Heart left ventricle (tissue), 13 donors: ENCODE results near the gene MYH6.

Source experiments
- CTCF ChIP-seq, 12 donors: fragments of 200-600 bp; sonication (generic) in 4 of 12; IDR thresholded peaks; one replicate each; pipeline versions ENCODE4 v1.5.0 to v1.8.0; 2018 to 2022; ENCODE audit warnings: antibody characterized with exemption in 12 of 12, mild to moderate bottlenecking in 5 of 12
- POLR2A ChIP-seq, 2 donors: fragments of 450-650 bp; IDR thresholded peaks; one replicate each; pipeline ENCODE4 v1.6.1; 2017; ENCODE audit warnings: antibody characterized with exemption in 2 of 2, mild to moderate bottlenecking in 2 of 2, moderate library complexity in 2 of 2
- donor health status: ischemic (EF 13 %, LVEDD 7.1; RV severe dilation, severe dysfunction).
- donor health status: DM: no; HTN: yes; CAD: no.
- donor health status: DM: no; HTN: no; CAD: no.
- donor health status: ischemic (EF 25% LVEDD 6.9; RV normal size, moderate dysfunction).
- donor health status: ischemic (EF 25% LVEDD 5.7; RV mildly dilated, moderate dysfunction).
- donor health status: ischemic (EF 35%, LVEDD 5.7; RV mildly dilated, moderate dysfunction).
- donor health status: nonischemic (EF 11% LVEDD 7.7; RV severe dilation, severe dysfunction).
- donor health status: DM: yes; HTN: yes; CAD: no.
- donor health status: PGD.
- donor health status: ischemic (EF 29% LVEDD 5.4; RV normal size, mild dysfunction).
- donor health status: nonischemic (EF 23%, LVEDD 6.1; RV moderate dilation, normal function).

GRCh38 chr14:23361320-23361719 is 46.8 kb downstream of the MYH6 start:
- TF ChIP-seq CTCF (IDR thresholded peaks at IDR 0.05) = no peak
- no peak for TF ChIP-seq POLR2A (IDR thresholded peaks at IDR 0.05)
